ENCODE results near the gene SALL4.
"Not testable (repeated sequence)": the region's sequence is repeated elsewhere in the genome, so short reads cannot be mapped to it uniquely, and the experiment has no call there.

The SALL4 gene

DNA sequence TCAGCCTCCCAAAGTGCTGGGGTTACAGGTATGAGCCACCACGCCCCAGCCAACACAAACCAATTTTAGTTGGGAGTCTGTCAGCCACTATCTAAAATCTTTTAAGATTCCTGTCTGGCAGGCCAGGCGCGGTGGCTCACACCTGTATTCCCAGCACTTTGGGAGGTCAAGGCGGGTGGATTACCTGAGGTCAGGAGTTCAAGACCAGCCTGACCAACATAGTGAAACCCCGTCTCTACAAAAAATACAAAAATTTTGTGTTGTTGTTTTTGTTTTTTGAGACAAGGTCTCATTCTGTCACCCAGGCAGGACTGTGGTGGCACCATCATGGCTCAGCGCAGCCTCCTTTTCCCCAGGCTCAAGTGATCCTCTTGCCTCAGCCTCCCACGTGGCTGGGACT lies 62.0 kb downstream of the SALL4 start:
- in situ Hi-C loops (cut with MboI; ENCODE audit: low sequenced_read_pairs), result not testable (repeated sequence)

GRCh38 chr20:51739722-51740249 lies 62.5 kb downstream of the SALL4 start:
- in situ Hi-C loops (cut with MboI; ENCODE audit: low sequenced_read_pairs), result no loop called here

DNA sequence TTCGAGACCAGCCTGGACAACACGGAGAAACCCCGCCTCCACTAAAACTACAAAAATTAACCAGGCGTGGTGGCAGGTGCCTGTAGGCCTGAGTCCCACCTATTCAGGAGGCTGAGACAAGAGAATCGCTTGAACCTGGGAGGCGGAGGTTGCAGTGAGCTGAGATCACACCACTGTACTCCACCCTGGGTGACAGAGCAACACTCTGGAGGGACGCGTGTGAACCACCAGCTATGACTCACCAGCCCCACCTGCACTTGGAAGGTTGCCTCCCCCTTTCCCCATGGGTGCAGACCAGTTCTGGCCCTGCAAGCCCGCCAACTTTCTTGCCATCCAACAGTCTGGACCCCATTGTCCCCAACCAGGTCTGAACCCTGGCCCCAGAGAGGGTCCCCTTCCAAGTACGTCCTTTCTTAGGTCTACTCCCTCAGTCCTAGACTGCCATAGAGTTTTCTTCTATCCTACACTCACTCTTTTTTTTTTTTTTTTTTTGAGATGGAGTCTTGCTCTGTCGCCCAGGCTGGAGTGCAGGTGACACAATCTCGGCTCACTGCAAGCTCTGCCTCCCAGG lies 63.4 kb downstream of the SALL4 start:
- in situ Hi-C loops (cut with MboI; ENCODE audit: low sequenced_read_pairs), result no loop called here

- in situ Hi-C loops (cut with MboI; ENCODE audit: low sequenced_read_pairs), result not testable (repeated sequence)
Measured at GRCh38 chr20:51738261-51738660, 64.1 kb downstream of the SALL4 start.

DNA sequence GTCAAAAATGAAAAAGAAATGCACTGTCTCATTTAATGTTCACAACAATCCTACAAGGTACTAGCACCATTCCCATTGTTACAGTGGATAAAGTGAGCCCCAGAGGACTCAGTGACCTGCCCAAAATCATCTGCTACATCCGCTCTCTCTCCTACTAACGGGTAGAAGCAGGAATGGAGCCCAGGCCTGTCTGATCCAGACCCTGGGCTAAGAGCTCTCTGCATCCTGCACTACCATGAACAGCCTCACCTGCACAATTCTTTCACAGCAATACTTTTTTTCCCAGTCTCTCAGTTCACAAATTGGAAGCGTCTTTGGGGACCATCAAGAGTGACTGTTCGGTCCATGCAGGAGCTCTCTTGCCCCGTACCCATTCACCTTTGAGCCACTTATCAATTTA lies 65.4 kb downstream of the SALL4 start:
- in situ Hi-C loops (cut with MboI; ENCODE audit: low sequenced_read_pairs), result no loop called here

DNA sequence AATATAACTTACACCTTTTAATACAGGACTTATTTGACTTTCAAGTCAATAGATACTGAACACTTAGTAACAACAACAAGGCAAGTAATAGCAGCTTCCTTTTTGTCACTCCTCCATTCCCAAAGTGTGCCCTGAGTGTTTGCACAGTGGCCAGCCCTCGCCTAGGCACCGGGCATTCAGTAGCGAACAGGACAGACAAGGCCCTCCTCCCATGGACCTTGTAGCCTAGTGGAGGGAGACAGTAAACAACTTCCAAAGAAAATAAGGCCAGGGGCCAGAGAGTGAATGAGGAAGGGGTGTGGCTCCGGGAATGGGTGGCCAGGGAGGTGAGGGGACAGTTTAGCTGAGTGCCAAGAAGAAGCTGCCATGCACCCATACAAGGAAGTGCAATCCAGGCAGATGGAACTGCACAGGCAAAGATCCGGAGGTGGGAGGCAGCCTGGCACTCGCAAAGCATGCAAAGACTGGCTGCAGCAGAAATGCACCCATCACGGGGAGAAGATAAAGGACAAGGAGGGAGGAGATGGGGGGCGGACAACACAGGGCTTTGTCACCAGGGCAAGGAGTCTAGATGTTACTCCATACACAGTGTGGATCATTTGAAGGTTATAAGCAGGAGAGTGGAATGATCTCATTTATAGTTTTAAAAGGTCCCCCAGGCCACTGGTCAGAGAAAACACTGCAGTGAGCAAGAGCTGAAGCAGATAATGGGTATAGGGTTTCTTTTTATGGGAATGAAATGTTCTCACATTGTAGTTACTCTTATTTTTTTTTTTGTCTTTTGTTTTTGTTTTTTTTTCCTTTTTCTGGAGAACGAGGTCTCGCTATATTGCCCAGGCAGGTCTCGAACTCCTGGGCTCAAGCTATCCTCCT lies 66.4 kb downstream of the SALL4 start:
- in situ Hi-C loops (cut with MboI; ENCODE audit: low sequenced_read_pairs), result no loop called here

DNA sequence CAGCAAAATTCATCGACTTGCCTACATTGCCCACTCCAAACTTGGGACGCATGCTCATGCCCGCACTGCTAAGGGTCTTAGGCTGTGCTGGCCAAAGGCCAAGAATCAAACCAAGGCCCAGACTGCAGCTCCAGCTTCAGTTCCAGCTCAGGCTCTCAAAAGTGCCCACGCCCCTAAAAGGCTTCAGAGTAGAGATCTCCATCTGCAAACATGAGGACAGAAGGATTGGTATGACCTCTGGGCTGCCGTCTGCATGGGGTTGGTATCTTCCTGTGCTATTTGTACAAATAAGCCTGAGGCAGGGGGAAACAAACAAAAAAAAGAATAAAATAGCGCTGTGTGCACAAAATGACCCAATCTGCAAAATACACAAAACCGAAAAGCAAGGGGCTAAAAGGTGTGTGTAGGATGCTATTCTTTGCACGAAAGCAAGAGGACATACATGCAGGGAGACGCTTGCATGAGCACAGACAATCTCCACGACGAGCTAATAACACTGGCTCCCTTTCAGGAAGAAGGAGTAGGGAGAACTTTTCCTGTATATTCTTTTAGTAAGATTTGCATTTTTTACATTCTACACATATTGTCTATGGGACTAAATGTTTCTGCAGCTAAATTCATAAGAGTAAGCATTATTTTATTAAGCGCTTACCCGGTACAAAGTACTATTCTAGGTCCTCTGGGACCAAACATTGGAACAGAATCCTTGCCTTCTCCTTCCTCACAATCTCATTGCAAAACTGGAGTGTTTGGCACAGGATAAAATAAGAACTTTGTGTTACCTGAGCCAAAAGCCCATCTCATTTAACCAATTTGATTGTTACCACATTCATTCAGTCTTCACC lies 67.2 kb downstream of the SALL4 start:
- in situ Hi-C loops (cut with MboI; ENCODE audit: low sequenced_read_pairs), result no loop called here

- in situ Hi-C loops (cut with MboI; ENCODE audit: low sequenced_read_pairs), result no loop called here
Measured at GRCh38 chr20:51733070-51733469, 69.3 kb downstream of the SALL4 start.

Measured in hTERT RPE-1 (cell line).